ENCODE measurements around the gene DSCAML1.

The DSCAML1 gene

GRCh38 chr11:117511931-117512539, 285.0 kb downstream of the DSCAML1 start:
- no peak for TF ChIP-seq CTCF (IDR thresholded peaks at IDR 0.05; ENCODE audit: low read length, missing control alignments)
- no peak overlapping the region for H3K4me3 ChIP-seq (replicated peaks; ENCODE audit: low read depth, low read length)
- no peak for DNase-seq (ENCODE audit: low read depth)

GRCh38 chr11:117511483-117511930, 285.5 kb downstream of the DSCAML1 start:
- no peak for DNase-seq (ENCODE audit: low read depth)
- H3K4me3 ChIP-seq (replicated peaks; ENCODE audit: low read depth, low read length), result no peak overlapping the region
- no peak for TF ChIP-seq CTCF (IDR thresholded peaks at IDR 0.05; ENCODE audit: low read length, missing control alignments)

- no peak overlapping the region for H3K4me3 ChIP-seq (replicated peaks; ENCODE audit: low read depth, low read length)
- DNase-seq (ENCODE audit: low read depth), result no peak
- no peak for TF ChIP-seq CTCF (IDR thresholded peaks at IDR 0.05; ENCODE audit: low read length, missing control alignments)
Observed at GRCh38 chr11:117510646-117511045, 286.4 kb downstream of the DSCAML1 start.

GRCh38 chr11:117509543-117509942, 287.5 kb downstream of the DSCAML1 start:
- no peak for TF ChIP-seq CTCF (IDR thresholded peaks at IDR 0.05; ENCODE audit: low read length, missing control alignments)
- H3K4me3 ChIP-seq (replicated peaks; ENCODE audit: low read depth, low read length), result no peak overlapping the region
- no peak for DNase-seq (ENCODE audit: low read depth)

GRCh38 chr11:117506971-117507370, 290.0 kb downstream of the DSCAML1 start:
- no peak overlapping the region for H3K4me3 ChIP-seq (replicated peaks; ENCODE audit: low read depth, low read length)
- TF ChIP-seq CTCF (IDR thresholded peaks at IDR 0.05; ENCODE audit: low read length, missing control alignments), result no peak
- DNase-seq (ENCODE audit: low read depth), result no peak

- DNase-seq (ENCODE audit: low read depth), result no peak
- no peak for TF ChIP-seq CTCF (IDR thresholded peaks at IDR 0.05; ENCODE audit: low read length, missing control alignments)
- no peak overlapping the region for H3K4me3 ChIP-seq (replicated peaks; ENCODE audit: low read depth, low read length)
Observed at GRCh38 chr11:117505285-117505970, 291.6 kb downstream of the DSCAML1 start.

- no peak for DNase-seq (ENCODE audit: low read depth)
- no peak overlapping the region for H3K4me3 ChIP-seq (replicated peaks; ENCODE audit: low read depth, low read length)
- no peak for TF ChIP-seq CTCF (IDR thresholded peaks at IDR 0.05; ENCODE audit: low read length, missing control alignments)
Observed at GRCh38 chr11:117502779-117503100, 294.3 kb downstream of the DSCAML1 start.
